K562 (cell line): ENCODE data around the gene CYP51A1. TPM values are rescaled to one million over a fixed set of nuclear protein-coding genes. Genes with fewer than 3 reads are reported as not detected.

Source experiments
- ATF3 ChIP-seq, 2 experiments: fragments of 450-650 bp in 1 of 2; sonication (generic) in 1 of 2; formaldehyde crosslinking in 1 of 2; IDR thresholded peaks in 1 of 2; conservative IDR thresholded peaks in 1 of 2; 2 replicates each; pipeline versions ENCODE4 v1.6.1 to v1.8.1; 2016 to 2023; ENCODE audit warnings: mild to moderate bottlenecking in 2 of 2, moderate library complexity in 2 of 2, inconsistent platforms in 1 of 2, missing genetic modification reagents in 1 of 2
- CTBP1 ChIP-seq: fragments of 450-650 bp; IDR thresholded peaks from 2 replicates; pipeline ENCODE4 v1.6.1; 2016; ENCODE audit warnings: borderline replicate concordance
- DACH1 ChIP-seq: fragments of 450-650 bp; IDR thresholded peaks from 2 replicates; pipeline ENCODE4 v1.6.1; 2018; ENCODE audit not compliant: partially characterized antibody
- HINFP ChIP-seq: fragments of 450-650 bp; conservative IDR thresholded peaks from 2 replicates; pipeline ENCODE4 v1.6.1; 2016; ENCODE audit warnings: missing genetic modification characterization, low read depth, mild to moderate bottlenecking, control low read depth, missing compliant biosample characterization
- NUFIP1 ChIP-seq: fragments of 450-650 bp; IDR thresholded peaks from 2 replicates; pipeline ENCODE4 v1.6.1; 2018; ENCODE audit not compliant: partially characterized antibody
- SMARCC2 ChIP-seq: fragments of 450-650 bp; IDR thresholded peaks from 2 replicates; pipeline ENCODE4 v1.6.1; 2017; ENCODE audit warnings: antibody characterized with exemption, moderate library complexity, mild to moderate bottlenecking, low read depth
- SP2 ChIP-seq: IDR thresholded peaks from 2 replicates; pipeline ENCODE4 v1.6.1; 2011; ENCODE audit warnings: mild to moderate bottlenecking, low read depth, low read length, moderate library complexity; ENCODE audit not compliant: poor library complexity, severe bottlenecking; ENCODE audit errors: extremely low read depth
- ZNF133 ChIP-seq: fragments of 250-450 bp; sonication (Bioruptor Pico); IDR thresholded peaks from 2 replicates; pipeline ENCODE4 v1.4.0; 2020; ENCODE audit warnings: mild to moderate bottlenecking
- ZNF282 ChIP-seq: sonication (generic); formaldehyde crosslinking; IDR thresholded peaks from 2 replicates; pipeline ENCODE4 v1.8.1; 2023; ENCODE audit warnings: missing genetic modification reagents
- ZNF316 ChIP-seq: fragments of 450-650 bp; IDR thresholded peaks from 2 replicates; pipeline ENCODE4 v1.6.1; 2016
- polyA plus RNA-seq, 8 experiments: library from polyadenylated mRNA; depleted of rRNA in 4 of 8; stranded (reverse) in 5 of 8; unstranded in 3 of 8; fragments of >200 nt; fragmentation: Nextera tagmentation in 2 of 8; fragmentation: Illumina TruSeq in 1 of 8; extraction: Ambion mirVana in 2 of 8; extraction: Trizol in 1 of 8; gene quantifications; 2 replicates each; pipeline versions ENCODE4 v1.2.1 to v1.2.3, GENCODE V29; 2011 to 2014; ENCODE audit warnings: inconsistent platforms in 1 of 8, missing spikeins in 1 of 8
- total RNA-seq, 7 experiments: library from RNA; depleted of rRNA in 6 of 7; stranded (reverse); fragments of >200 nt in 6 of 7; fragmentation: Illumina TruSeq in 2 of 7; extraction: Trizol in 2 of 7; gene quantifications; 2 replicates each; pipeline versions ENCODE4 v1.2.1 to v1.2.3, GENCODE V29; 2011 to 2021; ENCODE audit warnings: low replicate concordance in 1 of 7
- TF ChIP-seq, protein P1 (sequence below), 2 experiments: fragments of 450-650 bp in 1 of 2; sonication (generic) in 1 of 2; formaldehyde crosslinking in 1 of 2; IDR thresholded peaks; 2 replicates each; pipeline versions ENCODE4 v1.7.1 to v1.9.0; 2016 to 2022; ENCODE audit warnings: inconsistent platforms in 1 of 2, mild to moderate bottlenecking in 1 of 2, missing genetic modification reagents in 1 of 2
- TF ChIP-seq, protein P2 (sequence below): sonication (generic); formaldehyde crosslinking; IDR thresholded peaks from 2 replicates; pipeline ENCODE4 v1.4.0; 2020; ENCODE audit warnings: mild to moderate bottlenecking, missing genetic modification reagents

CYP51A1 gene
- total and polyA plus RNA-seq, 9 of the 15 experiments (the other 6 are each of a cell fraction or from before 2014, with no cell fraction given): 35.4 to 151 (median 80.3) TPM

DNA sequence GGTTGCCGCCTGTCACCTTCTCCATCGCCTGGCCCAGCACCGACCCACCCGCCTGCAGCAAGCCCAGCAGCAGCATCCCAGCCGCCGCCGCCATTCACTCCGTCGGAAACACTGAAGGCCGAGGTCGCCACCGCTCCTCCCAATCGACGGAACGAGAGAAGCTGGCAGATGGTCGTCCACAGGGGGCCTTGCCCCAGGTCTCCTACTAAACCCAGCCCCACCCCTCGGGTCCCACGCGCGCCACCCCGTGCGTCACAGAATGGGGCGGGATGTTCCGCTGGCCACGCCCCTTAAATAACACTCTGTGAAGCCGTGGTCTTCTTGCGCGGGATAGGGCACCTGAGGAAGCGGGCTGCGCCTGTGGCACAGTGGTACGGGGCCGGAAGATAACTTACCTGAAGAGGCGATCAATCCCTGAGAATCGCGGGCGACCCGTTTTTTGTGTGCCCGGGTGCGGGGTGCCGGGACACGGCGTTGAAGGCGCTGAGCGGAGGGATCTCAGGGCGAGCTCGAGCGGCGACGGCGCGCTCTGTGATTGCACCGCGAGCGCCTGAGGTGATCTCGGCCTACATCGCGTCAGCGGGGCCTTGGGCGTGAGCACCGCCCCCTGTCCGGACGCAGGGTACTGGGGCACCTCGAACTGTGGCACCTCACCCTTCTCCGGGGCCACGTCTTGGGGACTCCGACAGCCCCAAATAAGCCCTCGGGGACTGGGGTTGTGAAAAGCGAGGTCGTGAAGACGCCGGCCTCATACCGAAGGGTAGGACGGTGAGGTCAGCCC, at the start of gene CYP51A1 (continued):
- TF ChIP-seq, protein P1, sequence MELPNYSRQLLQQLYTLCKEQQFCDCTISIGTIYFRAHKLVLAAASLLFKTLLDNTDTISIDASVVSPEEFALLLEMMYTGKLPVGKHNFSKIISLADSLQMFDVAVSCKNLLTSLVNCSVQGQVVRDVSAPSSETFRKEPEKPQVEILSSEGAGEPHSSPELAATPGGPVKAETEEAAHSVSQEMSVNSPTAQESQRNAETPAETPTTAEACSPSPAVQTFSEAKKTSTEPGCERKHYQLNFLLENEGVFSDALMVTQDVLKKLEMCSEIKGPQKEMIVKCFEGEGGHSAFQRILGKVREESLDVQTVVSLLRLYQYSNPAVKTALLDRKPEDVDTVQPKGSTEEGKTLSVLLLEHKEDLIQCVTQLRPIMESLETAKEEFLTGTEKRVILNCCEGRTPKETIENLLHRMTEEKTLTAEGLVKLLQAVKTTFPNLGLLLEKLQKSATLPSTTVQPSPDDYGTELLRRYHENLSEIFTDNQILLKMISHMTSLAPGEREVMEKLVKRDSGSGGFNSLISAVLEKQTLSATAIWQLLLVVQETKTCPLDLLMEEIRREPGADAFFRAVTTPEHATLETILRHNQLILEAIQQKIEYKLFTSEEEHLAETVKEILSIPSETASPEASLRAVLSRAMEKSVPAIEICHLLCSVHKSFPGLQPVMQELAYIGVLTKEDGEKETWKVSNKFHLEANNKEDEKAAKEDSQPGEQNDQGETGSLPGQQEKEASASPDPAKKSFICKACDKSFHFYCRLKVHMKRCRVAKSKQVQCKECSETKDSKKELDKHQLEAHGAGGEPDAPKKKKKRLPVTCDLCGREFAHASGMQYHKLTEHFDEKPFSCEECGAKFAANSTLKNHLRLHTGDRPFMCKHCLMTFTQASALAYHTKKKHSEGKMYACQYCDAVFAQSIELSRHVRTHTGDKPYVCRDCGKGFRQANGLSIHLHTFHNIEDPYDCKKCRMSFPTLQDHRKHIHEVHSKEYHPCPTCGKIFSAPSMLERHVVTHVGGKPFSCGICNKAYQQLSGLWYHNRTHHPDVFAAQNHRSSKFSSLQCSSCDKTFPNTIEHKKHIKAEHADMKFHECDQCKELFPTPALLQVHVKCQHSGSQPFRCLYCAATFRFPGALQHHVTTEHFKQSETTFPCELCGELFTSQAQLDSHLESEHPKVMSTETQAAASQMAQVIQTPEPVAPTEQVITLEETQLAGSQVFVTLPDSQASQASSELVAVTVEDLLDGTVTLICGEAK (IDR thresholded peaks at IDR 0.05): peak; percentile 75
- TF ChIP-seq, protein P1 (CRISPR knock-in tag; IDR thresholded peaks at IDR 0.05): no peak
- TF ChIP-seq SMARCC2 (peak; percentile 22; the same call in 1 of the 2 replicates), HINFP (tag) (no peak), ZNF133 (CRISPR knock-in tag) (no peak), CTBP1 (peak; percentile 96), ZNF316 (no peak), SP2 (no peak), ATF3 (IDR thresholded peaks at IDR 0.05) (peak; percentile 89), ATF3 (CRISPR knock-in tag; conservative IDR thresholded peaks at IDR 0.05) (no peak), NUFIP1 (peak; percentile 75), DACH1 (peak; percentile 46), ZNF282 (CRISPR knock-in tag) (0 out of 2 replicates have a peak, but pooled peaks have one; percentile 27)
- TF ChIP-seq, protein P2, sequence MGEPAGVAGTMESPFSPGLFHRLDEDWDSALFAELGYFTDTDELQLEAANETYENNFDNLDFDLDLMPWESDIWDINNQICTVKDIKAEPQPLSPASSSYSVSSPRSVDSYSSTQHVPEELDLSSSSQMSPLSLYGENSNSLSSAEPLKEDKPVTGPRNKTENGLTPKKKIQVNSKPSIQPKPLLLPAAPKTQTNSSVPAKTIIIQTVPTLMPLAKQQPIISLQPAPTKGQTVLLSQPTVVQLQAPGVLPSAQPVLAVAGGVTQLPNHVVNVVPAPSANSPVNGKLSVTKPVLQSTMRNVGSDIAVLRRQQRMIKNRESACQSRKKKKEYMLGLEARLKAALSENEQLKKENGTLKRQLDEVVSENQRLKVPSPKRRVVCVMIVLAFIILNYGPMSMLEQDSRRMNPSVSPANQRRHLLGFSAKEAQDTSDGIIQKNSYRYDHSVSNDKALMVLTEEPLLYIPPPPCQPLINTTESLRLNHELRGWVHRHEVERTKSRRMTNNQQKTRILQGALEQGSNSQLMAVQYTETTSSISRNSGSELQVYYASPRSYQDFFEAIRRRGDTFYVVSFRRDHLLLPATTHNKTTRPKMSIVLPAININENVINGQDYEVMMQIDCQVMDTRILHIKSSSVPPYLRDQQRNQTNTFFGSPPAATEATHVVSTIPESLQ (CRISPR knock-in tag): peak; percentile 90; the same call in 1 of the 2 replicates
